ENCODE measurements around the gene DAPK2.
"Not testable (repeated sequence)": the region's sequence is repeated elsewhere in the genome, so short reads cannot be mapped to it uniquely, and the experiment has no call there.

DAPK2 gene

GRCh38 chr15:64090527-64090926 lies 44.2 kb upstream of the DAPK2 start:
- H3K27ac Mint-ChIP-seq, result peak overlapping the region in 1 of 3 experiments; percentile 23

GRCh38 chr15:64089543-64090280 lies 43.4 kb upstream of the DAPK2 start:
- H3K9me3 Mint-ChIP-seq, result no peaks in the 10 kb centered on the region
- no peak for TF ChIP-seq CTCF (IDR thresholded peaks at IDR 0.05; ENCODE audit: unreplicated experiment in 3 of 3)
- H3K4me1 Mint-ChIP-seq, result peaks cover 36% of the 10 kb centered on the region
- H3K36me3 Mint-ChIP-seq (ENCODE audit: low read depth), result peaks cover 33% of the 10 kb centered on the region
- H3K27me3 Mint-ChIP-seq (ENCODE audit: low read depth), result no peaks in the 10 kb centered on the region
- peak overlapping the region in 2 of 3 experiments; percentile 26 to 55 for H3K4me3 Mint-ChIP-seq
- no peak overlapping the region for H3K27ac Mint-ChIP-seq

More at GRCh38 chr15:64090527-64090926, 44.2 kb upstream of the DAPK2 start:
- peaks cover 39% of the 10 kb centered on the region for H3K4me1 Mint-ChIP-seq
- H3K4me3 Mint-ChIP-seq, result peak overlapping the region; percentile 41 to 64 (median 57)
- no peaks in the 10 kb centered on the region for H3K9me3 Mint-ChIP-seq
- no peaks in the 10 kb centered on the region for H3K27me3 Mint-ChIP-seq (ENCODE audit: low read depth)
- peaks cover 33% of the 10 kb centered on the region for H3K36me3 Mint-ChIP-seq (ENCODE audit: low read depth)
- TF ChIP-seq CTCF (IDR thresholded peaks at IDR 0.05; ENCODE audit: unreplicated experiment in 3 of 3), result no peak

DNA sequence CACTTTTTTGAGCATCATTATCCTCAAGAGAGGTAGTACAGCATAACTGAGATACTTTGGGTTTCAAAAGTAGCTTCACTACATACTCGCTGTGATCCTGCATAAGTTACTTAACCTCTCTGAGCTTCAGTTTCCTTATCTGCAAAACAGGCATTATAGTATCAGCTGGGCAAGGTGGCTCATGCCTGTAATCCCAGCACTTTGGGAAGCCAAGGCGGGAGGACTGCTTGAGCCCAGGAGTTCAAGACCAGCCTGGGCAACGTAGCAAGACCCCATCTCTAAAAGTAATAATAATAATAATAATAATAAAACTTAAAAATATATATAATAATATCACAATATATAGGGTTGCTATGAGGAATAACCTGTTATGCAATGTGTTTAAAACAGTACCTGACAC lies 36.5 kb upstream of the DAPK2 start:
- no peak overlapping the region for H3K27ac Mint-ChIP-seq
- H3K4me1 Mint-ChIP-seq, result no peaks in the 10 kb centered on the region
- TF ChIP-seq CTCF (IDR thresholded peaks at IDR 0.05; ENCODE audit: unreplicated experiment in 3 of 3), result no peak
- no peaks in the 10 kb centered on the region for H3K9me3 Mint-ChIP-seq
- H3K4me3 Mint-ChIP-seq, result no peak overlapping the region
- no peaks in the 10 kb centered on the region for H3K27me3 Mint-ChIP-seq (ENCODE audit: low read depth)
- peaks cover 30% of the 10 kb centered on the region for H3K36me3 Mint-ChIP-seq (ENCODE audit: low read depth)

GRCh38 chr15:64073496-64073895 lies 27.2 kb upstream of the DAPK2 start:
- H3K4me3 Mint-ChIP-seq; H3K27ac Mint-ChIP-seq; H3K27me3 Mint-ChIP-seq (ENCODE audit: low read depth); H3K9me3 Mint-ChIP-seq; H3K4me1 Mint-ChIP-seq: not testable (repeated sequence)
- H3K36me3 Mint-ChIP-seq (ENCODE audit: low read depth), result peaks cover 40% of the 10 kb centered on the region

- Mint-ChIP-seq H3K27me3 (ENCODE audit: low read depth) (peaks cover 1% of the 10 kb centered on the region), H3K9me3 (no peaks in the 10 kb centered on the region), H3K27ac (no peak overlapping the region), H3K36me3 (ENCODE audit: low read depth) (peaks cover 40% of the 10 kb centered on the region), H3K4me1 (peaks cover 7% of the 10 kb centered on the region), H3K4me3 (no peak overlapping the region)
- no peak for TF ChIP-seq CTCF (IDR thresholded peaks at IDR 0.05; ENCODE audit: unreplicated experiment in 3 of 3)
These were observed 26.5 kb upstream of the DAPK2 start for GRCh38 chr15:64072812-64073211.

- Mint-ChIP-seq H3K4me3 (no peak overlapping the region), H3K27ac (no peak overlapping the region), H3K36me3 (ENCODE audit: low read depth) (peaks cover 36% of the 10 kb centered on the region), H3K9me3 (no peaks in the 10 kb centered on the region), H3K27me3 (ENCODE audit: low read depth) (peaks cover 7% of the 10 kb centered on the region), H3K4me1 (peaks cover 12% of the 10 kb centered on the region)
- TF ChIP-seq CTCF (IDR thresholded peaks at IDR 0.05; ENCODE audit: unreplicated experiment in 3 of 3), result no peak
These were observed 25.9 kb upstream of the DAPK2 start for GRCh38 chr15:64071931-64072765.

All from nephron (organoid).